ENCODE measurements around the gene GTF3C1. TPM values are rescaled to one million over a fixed set of nuclear protein-coding genes. Genes with fewer than 3 reads are reported as not detected.

GTF3C1 gene
- total and polyA plus RNA-seq, 2 of the 8 experiments (the other 6 are each of a cell fraction or from before 2014, with no cell fraction given): 89.3 to 126 TPM

GRCh38 chr16:27566417-27566816 is 16.7 kb upstream of the GTF3C1 start:
- no peak overlapping the region for H4K91ac ChIP-seq (replicated peaks; ENCODE audit: insufficient read length, low read length)
- H2AK5ac ChIP-seq (ENCODE audit: low read depth, low read length): no peak overlapping the region
- CTCF ChIA-PET (ENCODE audit: partially characterized antibody): no interaction called here
- no peaks in the 10 kb centered on the region for H3K36me3 ChIP-seq (ENCODE audit: control insufficient read depth in 2 of 4, insufficient read depth in 4 of 4, low read length in 3 of 4)
- no peak for FAIRE-seq
- no peak overlapping the region for H3K27ac ChIP-seq (ENCODE audit: low read depth, low read length)
- no peak for DNase-seq (ENCODE audit: low read depth in 1 of 2, low spot score in 2 of 2)
- H3K14ac ChIP-seq (ENCODE audit: insufficient read length): no peak overlapping the region
- H3K4me1 ChIP-seq (replicated peaks in 1 of 4; ENCODE audit: control insufficient read depth in 3 of 4, insufficient read depth in 4 of 4, low read length in 3 of 4): no peaks in the 10 kb centered on the region
- H2BK20ac ChIP-seq (ENCODE audit: low read length): no peak overlapping the region
- no peak overlapping the region for H2AFZ ChIP-seq (ENCODE audit: low read length)
- H3K18ac ChIP-seq (ENCODE audit: extremely low read depth, low read length): no peak overlapping the region
- no peak overlapping the region for H4K8ac ChIP-seq (ENCODE audit: extremely low read depth, insufficient read depth, low read length)
- WGBS, 2 experiments (ENCODE audit: extremely low coverage in 1 of 2, insufficient coverage in 1 of 2, insufficient read length in 1 of 2, insufficient replicate concordance in 2 of 2, low coverage in 1 of 2, low lambda C conversion rate in 2 of 2, missing lambda C conversion rate in 1 of 2): 97% methylated on average over 5 of the region's 6 CpGs; no CpG with 5 or more reads in 1 of the 2 experiments
- H2BK12ac ChIP-seq (ENCODE audit: low read depth, low read length): no peak overlapping the region
- H2BK120ac ChIP-seq (replicated peaks; ENCODE audit: low read depth, low read length): no peak overlapping the region
- H3K23me2 ChIP-seq (ENCODE audit: low read depth, low read length): no peaks in the 10 kb centered on the region
- H3K9ac ChIP-seq (replicated peaks in 1 of 4; ENCODE audit: extremely low read depth in 1 of 4, low read depth in 3 of 4, low read length in 3 of 4): peak overlapping the region in 1 of 4 experiments; percentile 32; a peak in 1 of 7 replicates
- H3K27me3 ChIP-seq (replicated peaks in 1 of 4; ENCODE audit: control insufficient read depth in 3 of 4, extremely low read depth in 1 of 4, insufficient read depth in 3 of 4, low read length in 3 of 4): no peaks in the 10 kb centered on the region
- H4K20me1 ChIP-seq (replicated peaks in 1 of 2; ENCODE audit: control insufficient read depth in 1 of 2, insufficient read depth in 2 of 2, low read length in 2 of 2): peaks cover 0 to under 1% of the 10 kb centered on the region in 2 experiments
- no peak overlapping the region for H3K4me2 ChIP-seq (ENCODE audit: insufficient read depth in 1 of 2, low read depth in 2 of 2, low read length in 2 of 2)
- H3K79me1 ChIP-seq (ENCODE audit: low read depth, low read length): peaks cover 1% of the 10 kb centered on the region
- no peaks in the 10 kb centered on the region for H3K9me3 ChIP-seq (ENCODE audit: insufficient read depth in 2 of 2, low read depth in 1 of 2, low read length in 1 of 2)
- no peak overlapping the region for H2BK5ac ChIP-seq (ENCODE audit: low read depth, low read length)
- POLR2A ChIA-PET (ENCODE audit: partially characterized antibody): interaction anchor here (0.7 kb wide), 1 partner anchor 64 kb away, joined by 3 read pairs; no protein-coding TSS in a partner anchor
- no peak overlapping the region for H2BK15ac ChIP-seq (ENCODE audit: low read length)
- no peak overlapping the region for H3K4me3 ChIP-seq (ENCODE audit: extremely low read depth in 1 of 4, insufficient read depth in 2 of 4, low read depth in 3 of 4, low read length in 4 of 4)
- no peak overlapping the region for H3K23ac ChIP-seq (ENCODE audit: insufficient read length)
- no peaks in the 10 kb centered on the region for H3K79me2 ChIP-seq (ENCODE audit: control insufficient read depth in 1 of 2, insufficient read depth in 2 of 2, low read length in 2 of 2)
- no peak overlapping the region for H3K56ac ChIP-seq (replicated peaks; ENCODE audit: insufficient read length, low read depth, low read length)
- H4K5ac ChIP-seq (ENCODE audit: insufficient read length, low read depth, low read length): no peak overlapping the region
- H3K4ac ChIP-seq (replicated peaks; ENCODE audit: insufficient read length, low read depth, low read length): no peak overlapping the region
- TF ChIP-seq RFX5 (IDR thresholded peaks at IDR 0.05; ENCODE audit: borderline replicate concordance, low read depth, low read length) (no peak), CREB1 (IDR thresholded peaks at IDR 0.05) (no peak), TAF7 (optimal IDR thresholded peaks at IDR 0.05; ENCODE audit: borderline replicate concordance, low read depth, low read length) (no peak), RAD21 (IDR thresholded peaks at IDR 0.05 in 1 of 2, conservative IDR thresholded peaks at IDR 0.05 in 1 of 2; ENCODE audit: low read depth in 2 of 2, low read length in 2 of 2) (no peak), JUN (IDR thresholded peaks at IDR 0.05; ENCODE audit: low read depth, low read length) (no peak), BRCA1 (IDR thresholded peaks at IDR 0.05; ENCODE audit: low read depth, low read length) (no peak), GTF2F1 (IDR thresholded peaks at IDR 0.05; ENCODE audit: borderline replicate concordance, low read depth, low read length) (no peak), HDAC2 (IDR thresholded peaks at IDR 0.05; ENCODE audit: borderline replicate concordance in 1 of 2, low read depth in 2 of 2, low read length in 2 of 2) (no peak), CHD1 (IDR thresholded peaks at IDR 0.05; ENCODE audit: low read depth, low read length) (no peak), KDM4A (IDR thresholded peaks at IDR 0.05; ENCODE audit: low read depth, low read length, severe bottlenecking) (no peak), JUND (IDR thresholded peaks at IDR 0.05; ENCODE audit: low read length) (no peak), FOSL1 (IDR thresholded peaks at IDR 0.05; ENCODE audit: insufficient read depth, low read depth, low read length) (no peak), SRF (IDR thresholded peaks at IDR 0.05; ENCODE audit: low read depth, low read length) (no peak), RNF2 (IDR thresholded peaks at IDR 0.05; ENCODE audit: borderline replicate concordance, low read depth, low read length, missing control alignments, poor library complexity, severe bottlenecking) (no peak)
